Motor neuron (in vitro differentiated cells): Measurements from ENCODE around the gene MVK. TPM values are rescaled to one million over a fixed set of nuclear protein-coding genes. Genes with fewer than 3 reads are reported as not detected.

ENCODE experiments used
- ATAC-seq, 8 experiments: fragments of 200-7000 bp; cut with Tn5 transposase; replicated peaks in 6 of 8; 2 replicates each; pipeline ENCODE4 v1.8.0; 2021; ENCODE audit warnings: mild to moderate bottlenecking in 8 of 8, moderate library complexity in 8 of 8
- H3K27ac ChIP-seq, 2 donors: fragments of 250-450 bp; sonication (Bioruptor Pico); 2 replicates each; pipeline ENCODE4 v1.9.0; 2021; ENCODE audit warnings: antibody characterized with exemption in 2 of 2, mild to moderate bottlenecking in 2 of 2, moderate library complexity in 1 of 2
- H3K4me1 ChIP-seq, 2 donors: fragments of 250-450 bp; sonication (Bioruptor Pico); replicated peaks in 1 of 2; 2 replicates each; pipeline ENCODE4 v1.6.1; 2021; ENCODE audit warnings: antibody characterized with exemption in 2 of 2, mild to moderate bottlenecking in 2 of 2, moderate library complexity in 1 of 2
- H3K4me3 ChIP-seq, 5 donors: fragments of 250-450 bp; sonication (Bioruptor Pico); 2 replicates each; pipeline ENCODE4 v1.9.0; 2021; ENCODE audit warnings: antibody characterized with exemption in 5 of 5, mild to moderate bottlenecking in 5 of 5, moderate library complexity in 4 of 5
- whole genome bisulfite sequencing, 10 experiments: fragments of 450-650 bp; shearing (Covaris generic); methylation state at CpG; one replicate each; pipeline ENCODE4 v1.0.0; 2022; 5-methylcytosine and 5-hydroxymethylcytosine counted together
- in situ Hi-C, 9 experiments: fragments of 400-800 bp; cut with MboI; loops; one replicate each; pipeline ENCODE4 v1.15.0; 2021; ENCODE audit warnings: low sequenced_read_pairs in 9 of 9, low pct_unique_long_range_greater_than_20kb in 2 of 9; ENCODE audit not compliant: unreplicated experiment in 9 of 9
- total RNA-seq, 8 experiments: library from RNA; unstranded; fragments of 300-600 nt; gene quantifications; 2 replicates each; pipeline versions ENCODE4 v1.2.3 to v1.2.4, GENCODE V29; 2022

MVK gene
- total RNA-seq, 8 experiments from 2014 or later = 8.6 to 27.8 (median 20.8) TPM

DNA sequence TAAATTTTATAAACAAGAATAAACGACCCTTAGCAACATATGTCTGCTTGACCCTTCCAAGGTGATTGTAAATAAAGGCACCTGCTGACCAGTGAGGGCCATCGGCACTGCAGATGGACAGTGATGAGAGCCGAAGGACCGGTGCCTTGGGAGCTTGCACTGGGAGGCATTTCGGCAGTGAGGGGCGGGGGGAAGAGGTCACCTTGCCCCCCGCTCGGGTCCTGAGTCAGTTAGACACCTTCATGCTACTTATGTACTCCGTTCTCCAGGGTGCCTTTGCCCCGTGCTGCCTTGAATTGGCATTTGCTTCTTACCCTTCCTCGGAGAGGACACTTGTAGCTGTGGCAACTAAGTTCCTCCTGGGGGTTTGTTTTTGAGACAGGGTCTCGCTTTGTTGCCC lies 23.3 kb upstream of the MVK start:
- peak in 3 of 8 experiments; percentile 14 to 37 (median 28) for ATAC-seq
- in situ Hi-C loops = no loop called here
- H3K4me3 ChIP-seq = no peak overlapping the region
- 30 to 80% (median 60%) methylated on average over 1 to 7 of the region's 12 CpGs; no CpG with 5 or more reads in 2 of the 10 experiments for WGBS, 10 experiments
- peaks cover 0 to 19% of the 10 kb centered on the region in 2 donors for H3K4me1 ChIP-seq
- H3K27ac ChIP-seq = no peak overlapping the region

DNA sequence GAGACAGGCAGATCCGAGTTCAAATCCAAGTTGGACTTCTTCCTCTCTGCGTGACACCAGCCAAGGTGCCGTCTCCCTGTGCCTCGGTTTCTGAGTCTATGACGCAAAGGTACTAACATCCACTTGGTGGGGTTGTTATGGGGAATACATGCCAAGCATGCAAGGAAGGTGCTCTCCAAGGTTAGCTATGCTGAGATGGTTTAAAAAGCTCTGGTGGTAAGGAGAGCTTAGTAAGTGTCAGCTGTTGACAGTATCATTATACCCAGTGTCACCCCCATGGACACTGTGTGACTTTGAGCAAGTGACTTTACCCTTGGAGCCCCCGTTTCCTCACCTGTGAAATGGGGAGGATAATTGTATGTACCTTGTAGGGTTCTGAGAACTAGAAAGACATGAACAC lies 22.5 kb upstream of the MVK start:
- Histone ChIP-seq H3K4me3 (no peak overlapping the region), H3K27ac (no peak overlapping the region), H3K4me1 (peaks cover 0 to 22% of the 10 kb centered on the region in 2 donors)
- 0 to 100% (median 82%) methylated on average over 1 to 4 of the region's 6 CpGs; no CpG with 5 or more reads in 4 of the 10 experiments for WGBS, 10 experiments
- ATAC-seq = no peak
- in situ Hi-C loops = no loop called here

DNA sequence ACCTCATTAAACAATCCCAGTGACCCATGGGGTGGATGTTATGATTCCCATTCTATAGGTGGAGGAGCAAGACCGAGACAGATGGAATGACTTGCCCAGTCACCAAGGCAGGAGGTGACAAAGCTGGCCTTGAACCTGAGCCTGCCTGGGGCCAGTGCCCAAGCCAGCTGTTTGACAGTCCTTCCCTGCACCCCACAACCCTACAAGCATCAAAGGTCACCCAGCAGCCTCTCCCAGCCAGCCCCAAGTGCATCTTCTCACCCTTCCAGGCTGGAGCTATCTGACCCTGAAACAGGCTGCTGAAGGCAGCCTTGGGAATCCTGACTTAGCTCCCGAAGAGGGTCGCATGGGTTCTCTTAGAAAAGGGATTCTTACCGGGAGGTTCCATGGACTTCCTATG lies 20.6 kb upstream of the MVK start:
- in situ Hi-C loops = no loop called here
- WGBS, 10 experiments = 56 to 88% (median 83%) methylated on average over 1 to 4 of the region's 4 CpGs; no CpG with 5 or more reads in 4 of the 10 experiments
- Histone ChIP-seq H3K4me3 (no peak overlapping the region), H3K27ac (no peak overlapping the region), H3K4me1 (peaks cover 9 to 23% of the 10 kb centered on the region in 2 donors)
- peak in 1 of 8 experiments; percentile 16 for ATAC-seq

DNA sequence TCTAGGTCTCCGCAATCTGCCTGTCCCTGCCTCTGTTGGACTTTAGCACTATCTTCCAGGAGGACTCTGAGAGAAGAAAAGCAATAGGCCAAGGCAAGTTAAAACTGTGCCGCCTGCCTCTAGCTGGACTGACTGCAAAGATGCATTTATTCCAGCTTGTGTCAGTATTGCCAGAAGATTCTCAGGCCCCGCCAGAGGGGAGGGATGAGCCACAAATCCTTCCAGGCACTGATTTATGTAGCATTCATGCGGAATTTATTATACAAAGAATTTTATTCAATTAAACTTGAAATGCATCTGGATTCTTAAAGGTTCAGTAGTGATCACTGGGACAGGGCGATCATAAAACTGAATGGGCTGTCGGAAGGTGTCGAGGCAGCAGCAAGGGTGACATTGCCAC lies 20.1 kb upstream of the MVK start:
- Histone ChIP-seq H3K27ac (no peak overlapping the region), H3K4me3 (no peak overlapping the region), H3K4me1 (peaks cover 10 to 23% of the 10 kb centered on the region in 2 donors)
- 0 to 100% (median 61%) methylated on average over 1 to 7 of the region's 7 CpGs; no CpG with 5 or more reads in 3 of the 10 experiments for WGBS, 10 experiments
- ATAC-seq = peak in 7 of 8 experiments; percentile 24 to 84 (median 43)
- in situ Hi-C loops = no loop called here

DNA sequence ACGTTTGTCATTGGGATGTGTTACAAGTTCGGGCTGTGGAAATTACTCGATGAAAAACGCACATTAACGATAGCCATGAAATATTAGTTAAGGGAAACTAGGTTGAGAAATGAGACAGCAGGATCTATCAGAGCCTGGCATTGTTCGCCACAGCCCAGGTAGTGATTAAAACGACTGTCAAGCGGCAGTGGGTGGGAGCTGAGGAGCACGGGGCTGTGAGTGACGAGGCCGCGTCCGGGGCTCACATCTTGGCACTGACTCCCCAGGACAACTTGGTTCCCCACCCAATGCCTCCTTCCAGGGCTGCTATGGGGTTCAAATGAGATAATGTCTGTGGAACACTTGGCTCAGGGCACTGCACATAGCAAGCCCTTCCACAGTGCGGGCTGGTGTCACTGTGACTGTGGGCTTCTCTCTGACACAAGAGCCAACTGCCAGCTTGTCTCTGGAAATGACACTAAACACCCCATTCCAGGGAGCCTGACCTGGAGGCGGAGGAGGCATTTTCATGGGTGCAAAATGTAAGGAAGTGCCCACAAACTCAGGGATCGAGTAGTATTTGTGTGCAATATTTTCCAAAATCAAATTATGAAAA lies 19.6 kb upstream of the MVK start:
- in situ Hi-C loops = no loop called here
- peak in 7 of 8 experiments; percentile 12 to 52 (median 20) for ATAC-seq
- Histone ChIP-seq H3K4me1 (peaks cover 10 to 23% of the 10 kb centered on the region in 2 donors), H3K4me3 (no peak overlapping the region), H3K27ac (no peak overlapping the region)
- WGBS, 10 experiments = 2 to 89% (median 60%) methylated on average over 1 to 9 of the region's 16 CpGs; no CpG with 5 or more reads in 1 of the 10 experiments

DNA sequence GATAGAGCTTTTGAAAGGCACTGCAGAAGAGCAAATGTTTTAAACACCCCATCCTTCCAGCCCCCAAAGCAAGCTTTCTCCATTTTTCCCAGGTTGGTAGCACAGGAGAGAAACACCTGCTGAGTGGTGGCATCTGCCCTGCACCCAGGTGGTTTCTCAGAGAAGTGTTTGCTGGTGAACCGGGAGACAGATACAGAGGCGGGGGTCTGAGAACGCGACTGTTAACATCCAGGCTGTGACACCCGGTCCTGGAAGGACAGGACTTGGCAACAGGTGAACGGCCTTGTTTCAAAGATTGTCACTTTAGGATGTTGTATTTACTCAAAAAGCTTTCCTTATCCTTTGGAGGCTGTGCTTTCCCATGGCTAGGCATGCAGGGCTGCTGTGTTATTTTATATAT lies 18.8 kb upstream of the MVK start:
- Histone ChIP-seq H3K4me3 (no peak overlapping the region), H3K27ac (no peak overlapping the region), H3K4me1 (peaks cover 10 to 20% of the 10 kb centered on the region in 2 donors)
- ATAC-seq = no peak
- 20 to 100% (median 85%) methylated on average over 1 to 6 of the region's 6 CpGs; no CpG with 5 or more reads in 5 of the 10 experiments for WGBS, 10 experiments
- in situ Hi-C loops = no loop called here

DNA sequence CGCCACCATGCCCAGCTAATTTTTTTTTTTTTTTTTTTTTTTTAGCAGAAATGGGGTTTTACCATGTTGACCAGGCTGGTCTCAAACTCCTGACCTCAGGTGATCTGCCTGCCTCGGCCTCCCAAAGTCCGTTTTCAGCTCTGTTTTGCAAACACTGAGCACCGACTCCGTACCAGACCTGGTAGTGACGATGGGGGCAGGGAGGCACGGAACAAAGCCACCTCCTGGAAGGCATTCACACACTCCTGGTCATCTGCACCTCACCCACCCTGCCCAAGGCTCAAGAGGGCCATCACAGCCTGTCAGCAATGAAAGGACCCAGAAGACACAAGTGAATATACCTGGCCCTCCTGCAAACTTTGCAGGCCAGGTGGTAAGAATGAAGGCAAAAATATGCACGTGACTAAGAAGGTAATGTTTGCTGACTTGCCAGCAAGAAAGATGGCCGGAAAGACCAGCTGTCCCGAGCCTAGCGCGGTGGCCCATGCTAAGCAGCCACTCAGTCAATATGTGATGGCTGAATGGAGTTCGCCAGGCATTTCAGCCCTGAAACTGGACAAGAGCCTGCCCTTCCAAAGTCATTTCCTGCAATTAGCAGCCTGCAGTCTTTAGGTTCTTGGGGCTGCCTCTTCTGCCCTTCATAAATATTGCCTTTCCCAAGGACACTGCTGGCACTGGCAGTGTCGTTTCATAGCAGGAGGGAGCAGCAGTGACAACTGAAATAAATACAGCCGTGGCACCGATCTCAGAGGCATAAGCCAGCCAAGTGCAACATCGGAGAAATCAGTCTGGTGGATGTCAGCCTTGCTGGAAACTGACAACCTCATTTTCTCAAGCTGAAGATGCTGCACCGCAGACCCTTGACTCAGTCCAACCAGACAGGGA lies 17.9 kb upstream of the MVK start:
- WGBS, 10 experiments = 50 to 100% (median 91%) methylated on average over 1 to 17 of the region's 18 CpGs
- peaks cover 10 to 14% of the 10 kb centered on the region in 2 donors for H3K4me1 ChIP-seq
- no peak overlapping the region for H3K27ac ChIP-seq
- no peak overlapping the region for H3K4me3 ChIP-seq
- in situ Hi-C loops = no loop called here
- ATAC-seq = peak in 2 of 8 experiments; percentile 15 to 42

DNA sequence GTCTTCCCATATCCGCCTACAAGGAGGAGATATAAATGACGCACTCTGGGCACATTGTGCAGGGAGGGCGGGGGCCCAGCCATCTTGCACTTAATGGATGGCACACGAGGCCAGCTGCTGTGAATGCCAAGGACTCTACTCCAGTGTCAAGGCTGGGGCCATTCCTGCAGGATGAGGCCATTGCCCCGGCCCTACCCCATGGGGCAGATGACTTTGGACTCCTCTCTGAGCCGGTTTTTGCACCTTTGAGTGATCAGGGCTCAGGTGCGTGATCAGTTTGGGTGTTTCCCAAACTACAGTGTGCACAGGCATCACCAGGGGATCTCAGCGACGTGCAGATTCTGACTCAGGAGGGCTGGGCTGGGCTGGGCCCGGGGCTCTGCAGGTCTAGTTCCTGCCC lies 16.4 kb upstream of the MVK start:
- no peak overlapping the region for H3K27ac ChIP-seq
- ATAC-seq = peak in 4 of 8 experiments; percentile 8 to 32 (median 17)
- H3K4me1 ChIP-seq = peaks cover 10 to 14% of the 10 kb centered on the region in 2 donors
- in situ Hi-C loops = no loop called here
- H3K4me3 ChIP-seq = no peak overlapping the region
- 54 to 100% (median 87%) methylated on average over 1 to 4 of the region's 10 CpGs; no CpG with 5 or more reads in 4 of the 10 experiments for WGBS, 10 experiments

DNA sequence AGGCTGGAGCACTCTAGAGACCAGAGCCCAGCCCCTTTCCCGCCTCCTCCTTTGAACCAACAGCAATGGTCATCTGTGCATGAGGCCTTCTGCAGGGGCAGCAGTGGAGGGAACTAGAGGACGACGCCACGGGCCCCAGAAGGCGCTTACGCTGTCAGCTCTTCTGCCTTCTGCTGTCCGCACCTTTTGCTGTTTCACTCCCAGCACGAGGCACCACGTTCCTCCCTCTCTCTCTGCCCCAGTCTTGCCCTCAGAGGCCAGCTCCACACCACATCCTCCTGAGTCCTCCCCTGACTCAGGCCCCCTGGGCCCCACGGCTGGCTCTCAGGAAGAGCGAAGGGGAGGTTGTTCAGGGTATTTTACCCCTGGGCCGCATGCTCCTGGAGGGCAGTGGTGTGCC lies 15.8 kb upstream of the MVK start:
- H3K27ac ChIP-seq = no peak overlapping the region
- in situ Hi-C loops = no loop called here
- WGBS, 10 experiments = 33 to 100% (median 76%) methylated on average over 1 to 11 of the region's 12 CpGs; no CpG with 5 or more reads in 3 of the 10 experiments

DNA sequence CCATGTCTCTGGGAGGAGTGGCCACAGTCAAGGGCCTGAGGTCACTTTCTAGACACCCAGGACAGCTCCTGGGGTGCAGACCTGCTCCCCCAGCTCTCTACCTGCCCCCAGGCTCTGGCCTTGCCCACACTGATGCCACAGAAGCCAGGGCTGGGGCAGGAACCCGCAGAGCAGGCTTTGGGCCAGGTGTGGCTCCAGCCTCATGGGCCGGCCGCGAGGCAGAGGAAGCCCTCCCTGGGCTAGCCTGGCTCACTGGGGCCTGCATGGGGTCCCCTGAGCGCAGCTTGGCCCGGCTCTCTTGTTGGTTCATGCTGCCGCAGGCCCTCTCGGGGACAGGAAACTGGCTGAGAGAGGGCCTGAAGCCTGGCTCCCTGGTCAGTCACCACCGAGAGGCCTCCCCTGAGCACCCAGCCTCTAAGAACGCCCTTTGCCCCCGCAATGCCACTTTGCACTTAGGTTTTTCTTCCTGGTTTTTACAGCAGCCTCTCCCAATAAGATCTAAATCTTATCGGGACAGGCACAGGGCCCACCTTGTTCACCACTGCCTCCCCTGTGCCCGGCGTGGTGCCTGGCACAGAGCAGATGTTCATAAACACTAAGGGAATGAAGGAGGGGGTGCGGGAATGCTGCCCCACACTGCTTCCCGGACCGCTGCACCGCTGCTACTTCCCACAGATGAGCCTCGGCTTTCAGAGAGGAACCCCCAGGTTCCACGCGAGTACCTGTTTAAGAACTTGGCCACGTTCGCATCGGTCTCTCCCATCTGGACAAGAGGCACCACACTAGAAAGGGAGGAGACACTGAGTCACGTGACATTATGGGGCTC lies 15.0 kb upstream of the MVK start:
- ATAC-seq = no peak
- H3K27ac ChIP-seq = no peak overlapping the region
- peaks cover 6 to 10% of the 10 kb centered on the region in 2 donors for H3K4me1 ChIP-seq
- in situ Hi-C loops = no loop called here
- H3K4me3 ChIP-seq = no peak overlapping the region
- WGBS, 10 experiments = 83 to 100% (median 93%) methylated on average over 1 to 9 of the region's 25 CpGs; no CpG with 5 or more reads in 4 of the 10 experiments

More for the DNA sequence above, 15.8 kb upstream of the MVK start:
- Histone ChIP-seq H3K4me3 (no peak overlapping the region), H3K4me1 (peaks cover 10 to 14% of the 10 kb centered on the region in 2 donors)
- ATAC-seq = peak in 5 of 8 experiments; percentile 13 to 73 (median 65)

DNA sequence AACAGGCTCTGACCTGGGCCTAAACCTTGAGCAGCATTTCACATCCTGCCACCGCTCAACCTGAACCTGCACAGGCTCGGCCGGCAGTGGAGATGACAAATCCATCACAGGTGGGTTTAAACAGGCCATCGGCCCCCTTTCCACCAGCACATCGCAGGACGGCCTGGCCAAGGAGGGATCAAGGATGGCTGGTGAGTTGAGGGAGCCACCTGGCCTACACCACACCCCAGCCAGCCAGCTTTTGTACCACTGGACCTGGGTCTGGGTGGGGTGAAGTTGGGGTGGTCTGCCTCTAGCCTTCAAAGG lies 14.4 kb upstream of the MVK start:
- in situ Hi-C loops = no loop called here
- Histone ChIP-seq H3K4me3 (no peak overlapping the region), H3K27ac (no peak overlapping the region), H3K4me1 (peaks cover 4 to 10% of the 10 kb centered on the region in 2 donors)
- 90 to 100% (median 100%) methylated on average over 1 to 2 of the region's 6 CpGs; no CpG with 5 or more reads in 7 of the 10 experiments for WGBS, 10 experiments
- ATAC-seq = no peak

DNA sequence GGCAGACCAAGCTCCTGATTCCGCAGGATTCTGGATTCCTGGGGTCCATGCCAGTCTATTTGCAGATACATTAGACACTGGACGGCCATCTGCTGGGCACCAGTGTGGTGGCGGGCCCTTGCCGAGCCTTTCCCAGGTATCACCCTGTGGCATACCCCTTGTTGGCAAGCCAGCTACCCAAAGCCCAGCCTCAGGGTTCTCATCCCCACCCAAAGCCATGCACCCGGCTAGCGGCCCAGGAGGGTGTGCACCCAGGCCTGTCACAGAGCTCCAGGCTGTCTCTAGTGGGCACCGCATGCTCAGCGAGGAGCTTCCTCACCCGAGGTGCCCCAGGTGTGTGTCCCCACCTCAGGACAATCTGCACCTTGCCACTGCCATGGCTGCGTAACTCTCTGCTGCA lies 14.0 kb upstream of the MVK start:
- in situ Hi-C loops = no loop called here
- WGBS, 10 experiments = 90 to 100% (median 100%) methylated on average over 2 to 5 of the region's 10 CpGs; no CpG with 5 or more reads in 7 of the 10 experiments

More for the DNA sequence above, 14.0 kb upstream of the MVK start:
- Histone ChIP-seq H3K4me1 (peaks cover 4 to 10% of the 10 kb centered on the region in 2 donors), H3K4me3 (no peak overlapping the region), H3K27ac (no peak overlapping the region)
- no peak for ATAC-seq
